ENCODE measurements around the gene GDPGP1.
"Not testable (repeated sequence)": the region's sequence is repeated elsewhere in the genome, so short reads cannot be mapped to it uniquely, and the experiment has no call there.

Gene GDPGP1, protein sequence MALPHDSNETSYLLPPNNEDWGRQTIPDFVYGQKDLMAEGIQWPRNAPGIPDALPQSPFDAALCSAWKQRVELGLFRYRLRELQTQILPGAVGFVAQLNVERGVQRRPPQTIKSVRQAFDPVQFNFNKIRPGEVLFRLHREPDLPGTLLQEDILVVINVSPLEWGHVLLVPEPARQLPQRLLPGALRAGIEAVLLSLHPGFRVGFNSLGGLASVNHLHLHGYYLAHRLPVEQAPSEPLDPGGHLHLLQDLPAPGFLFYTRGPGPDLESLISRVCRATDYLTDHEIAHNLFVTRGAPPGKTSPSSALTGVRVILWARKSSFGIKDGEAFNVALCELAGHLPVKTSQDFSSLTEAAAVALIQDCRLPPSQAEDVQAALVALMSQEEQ

GRCh38 chr15:90234096-90234988 lies at the start of gene GDPGP1:
Gene GDPGP1 (plus strand): TSS chr15:90234209. CDS start chr15:90240909, 6,700 bp downstream.
- peak; percentile 97 for DNase-seq (ENCODE audit: low spot score)

GRCh38 chr15:90184786-90185704 lies 49.0 kb upstream of the GDPGP1 start:
- peak; percentile 87 for DNase-seq (ENCODE audit: low spot score)

DNA sequence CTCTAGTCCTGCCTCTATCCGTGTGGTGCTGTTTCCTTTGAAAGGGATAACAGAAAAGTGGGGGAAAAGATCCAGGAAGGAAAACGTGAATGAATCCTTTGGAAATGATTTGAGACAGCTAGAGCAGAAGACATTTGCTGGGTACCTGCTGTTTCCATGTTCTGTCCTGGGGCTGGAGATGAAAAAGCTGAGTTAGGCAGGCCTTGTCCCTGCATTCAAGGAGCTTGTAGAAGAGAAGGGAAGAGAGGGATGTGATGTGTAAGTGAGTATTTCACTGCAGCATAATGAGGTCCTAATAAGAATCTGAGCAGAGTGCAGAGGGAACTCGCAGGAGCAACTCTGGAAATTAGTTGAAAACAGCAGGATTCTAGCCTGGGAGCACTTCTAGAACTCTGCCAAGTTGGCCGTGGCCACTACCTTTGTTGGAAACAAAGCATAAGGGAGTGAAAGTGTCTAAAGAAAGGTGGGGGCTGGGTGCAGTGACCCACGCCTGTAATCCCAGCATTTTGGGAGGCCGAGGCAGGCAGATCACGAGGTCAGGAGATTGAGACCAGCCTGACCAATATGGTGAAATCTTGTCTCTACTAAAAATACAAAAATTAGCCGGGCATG lies 46.6 kb upstream of the GDPGP1 start:
- no peak for DNase-seq (ENCODE audit: low spot score)

DNA sequence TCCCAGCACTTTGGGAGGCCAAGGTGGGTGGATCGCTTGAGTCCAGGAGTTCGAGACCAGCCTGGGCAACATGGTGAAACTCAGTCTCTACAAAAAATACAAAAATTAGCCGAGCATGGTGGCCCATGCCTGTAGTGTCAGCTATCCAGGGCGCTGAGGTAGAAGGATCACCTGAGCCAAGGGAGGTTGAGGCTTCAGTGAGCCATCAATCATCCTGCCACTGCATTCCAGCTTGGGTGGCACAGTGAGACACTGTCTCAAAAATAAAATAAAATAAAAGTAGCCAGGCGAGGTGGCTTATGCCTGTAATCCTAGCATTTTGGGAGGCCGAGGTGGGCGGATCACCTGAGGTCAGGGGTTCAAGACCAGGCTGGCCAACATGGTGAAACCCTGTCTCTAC lies 45.9 kb upstream of the GDPGP1 start:
- DNase-seq (ENCODE audit: low spot score), result not testable (repeated sequence)

DNA sequence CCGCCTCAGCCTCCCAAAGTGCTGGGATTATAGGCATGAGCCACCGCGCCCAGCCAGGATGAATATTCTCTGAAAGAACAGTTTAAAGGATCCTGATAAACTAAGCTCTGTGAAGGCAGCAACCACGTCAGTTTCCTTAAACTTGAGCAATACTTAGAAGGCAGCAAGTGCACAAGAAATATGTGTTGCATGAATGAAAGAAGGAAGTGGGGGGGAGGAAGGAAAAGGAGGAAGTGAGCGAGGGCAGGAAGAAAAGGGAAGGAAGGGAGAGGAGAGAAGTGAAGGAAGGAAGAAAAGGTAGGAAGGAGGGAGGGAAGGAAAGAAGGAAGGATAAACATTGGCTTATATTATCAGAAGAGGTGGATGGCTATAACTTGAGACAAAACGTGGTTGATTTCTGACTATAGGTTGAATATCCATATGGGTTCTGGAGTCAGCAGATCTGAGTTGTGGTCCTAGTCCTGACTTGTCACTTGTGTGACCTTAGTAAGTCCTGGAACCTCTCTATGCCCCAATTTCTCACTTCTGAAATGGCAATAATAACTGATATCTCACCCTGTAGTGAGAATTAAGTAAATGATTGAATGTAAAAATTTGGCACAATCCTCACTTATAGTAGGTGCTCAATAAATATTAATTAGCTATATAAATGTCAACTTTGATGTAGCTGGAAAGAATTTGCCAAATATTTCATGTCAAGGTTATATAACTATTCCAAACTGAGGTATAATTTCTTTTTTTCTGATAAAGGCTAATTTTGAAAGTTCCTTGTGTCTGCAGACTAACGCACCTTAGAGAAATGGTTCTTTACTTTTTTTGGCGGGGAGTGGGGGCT lies 44.9 kb upstream of the GDPGP1 start:
- DNase-seq (ENCODE audit: low spot score), result no peak

DNA sequence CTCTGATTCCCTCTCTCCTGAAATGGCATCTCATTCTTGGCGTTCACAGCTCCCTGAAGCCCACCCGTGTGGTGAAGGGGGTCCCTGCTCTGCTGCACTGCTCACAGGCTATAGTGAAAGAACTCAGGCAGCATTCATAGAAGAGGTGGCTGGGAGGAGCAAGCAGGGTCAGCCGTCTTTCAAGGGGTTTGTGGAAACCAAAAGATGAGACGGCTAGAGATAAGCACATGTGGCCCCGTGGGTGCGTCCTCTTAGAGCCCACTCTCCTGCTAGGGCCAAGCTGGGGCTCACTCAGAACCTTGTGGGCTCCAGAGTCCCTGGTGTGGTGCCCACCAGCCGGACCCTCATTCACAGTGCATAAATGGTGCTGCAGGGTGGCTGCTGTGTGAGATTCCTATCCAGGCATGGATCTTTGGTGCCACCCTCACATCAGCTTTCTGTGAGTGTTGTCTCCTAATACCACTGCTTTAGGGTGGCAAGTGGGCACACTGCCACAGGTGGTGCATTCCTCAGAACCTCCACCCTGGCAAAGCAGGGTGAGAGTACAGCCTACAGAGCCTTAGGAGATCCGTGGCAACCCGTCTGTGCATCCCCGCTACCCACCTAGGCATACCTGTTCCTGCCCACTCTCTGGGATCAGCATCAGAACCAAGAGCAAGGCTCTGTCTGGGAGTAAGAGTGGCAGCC lies 44.1 kb upstream of the GDPGP1 start:
- DNase-seq (ENCODE audit: low spot score), result no peak

DNA sequence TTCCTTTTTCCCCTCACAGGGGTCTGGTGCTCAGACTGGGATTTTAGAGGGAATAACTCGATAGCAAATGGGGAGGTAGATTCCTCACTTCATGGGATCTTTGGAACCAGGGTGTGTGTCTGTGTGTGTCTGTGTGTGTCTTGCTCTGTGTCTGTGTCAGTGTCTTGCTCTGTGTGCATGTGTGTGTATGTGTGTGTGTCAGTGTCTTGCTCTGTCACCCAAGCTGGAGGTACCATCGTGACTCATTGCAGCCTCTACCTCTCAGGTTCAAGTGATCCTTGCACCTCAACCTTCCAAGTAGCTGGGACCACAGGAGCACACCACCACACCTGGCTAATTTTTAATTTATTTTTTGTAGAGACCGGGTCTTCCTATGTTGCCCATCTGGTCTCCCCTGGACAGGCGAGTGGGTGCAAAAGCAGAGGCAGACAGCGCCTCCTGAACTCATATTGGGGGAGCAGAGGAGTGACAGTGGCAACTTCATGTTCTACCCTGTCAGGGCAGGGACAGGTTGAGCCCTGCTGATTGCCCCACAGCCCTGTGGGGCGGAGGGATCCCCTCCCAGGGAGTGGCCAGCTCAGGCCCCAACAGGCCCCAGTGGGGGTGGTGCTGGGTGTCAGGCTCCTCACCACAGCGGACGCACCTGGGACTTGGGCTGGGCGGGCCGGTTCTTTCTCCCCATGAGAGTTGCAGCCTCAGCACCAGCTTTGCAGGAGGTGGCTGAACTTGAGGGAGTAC lies 43.2 kb upstream of the GDPGP1 start:
- DNase-seq (ENCODE audit: low spot score), result peak; percentile 70

DNA sequence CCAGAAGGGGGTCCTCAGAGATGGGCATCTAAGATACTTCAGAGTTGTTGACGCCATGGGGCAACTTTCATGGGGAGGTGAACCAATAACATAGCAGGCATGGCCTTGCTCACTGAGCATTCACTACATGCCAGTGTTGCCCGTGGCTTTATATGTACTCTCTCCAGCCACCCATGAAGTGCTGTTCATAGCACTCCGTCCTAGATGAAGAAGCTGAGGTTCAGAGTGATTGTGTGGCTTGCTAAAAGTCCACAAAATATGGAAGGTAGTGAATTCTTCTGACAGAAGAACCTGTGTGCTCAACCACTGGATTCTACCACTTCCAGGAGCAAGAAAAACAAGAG lies 42.7 kb upstream of the GDPGP1 start:
- no peak for DNase-seq (ENCODE audit: low spot score)

GRCh38 chr15:90191794-90192509 lies 42.1 kb upstream of the GDPGP1 start:
- peak; percentile 86 for DNase-seq (ENCODE audit: low spot score)

GRCh38 chr15:90192961-90193786 lies 40.8 kb upstream of the GDPGP1 start:
- DNase-seq (ENCODE audit: low spot score), result no peak

DNA sequence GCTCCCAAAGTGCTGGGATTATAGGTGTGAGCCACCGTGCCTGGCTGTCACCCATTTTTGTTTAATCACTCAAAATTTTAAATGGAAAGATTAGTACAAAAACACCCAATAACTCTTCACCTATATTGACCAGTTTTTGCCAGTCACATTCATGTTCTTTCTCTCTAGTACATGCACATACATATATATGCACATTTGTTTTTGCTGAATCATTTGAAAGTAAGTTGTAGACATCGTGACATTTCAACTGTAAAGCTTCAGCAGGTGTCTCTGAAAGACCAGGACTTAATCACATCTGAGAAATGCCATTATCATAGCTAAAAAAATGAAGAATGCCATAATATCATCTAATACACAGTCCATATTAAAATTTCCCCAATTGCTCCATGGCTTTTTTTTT lies 39.4 kb upstream of the GDPGP1 start:
- DNase-seq (ENCODE audit: low spot score), result no peak

DNA sequence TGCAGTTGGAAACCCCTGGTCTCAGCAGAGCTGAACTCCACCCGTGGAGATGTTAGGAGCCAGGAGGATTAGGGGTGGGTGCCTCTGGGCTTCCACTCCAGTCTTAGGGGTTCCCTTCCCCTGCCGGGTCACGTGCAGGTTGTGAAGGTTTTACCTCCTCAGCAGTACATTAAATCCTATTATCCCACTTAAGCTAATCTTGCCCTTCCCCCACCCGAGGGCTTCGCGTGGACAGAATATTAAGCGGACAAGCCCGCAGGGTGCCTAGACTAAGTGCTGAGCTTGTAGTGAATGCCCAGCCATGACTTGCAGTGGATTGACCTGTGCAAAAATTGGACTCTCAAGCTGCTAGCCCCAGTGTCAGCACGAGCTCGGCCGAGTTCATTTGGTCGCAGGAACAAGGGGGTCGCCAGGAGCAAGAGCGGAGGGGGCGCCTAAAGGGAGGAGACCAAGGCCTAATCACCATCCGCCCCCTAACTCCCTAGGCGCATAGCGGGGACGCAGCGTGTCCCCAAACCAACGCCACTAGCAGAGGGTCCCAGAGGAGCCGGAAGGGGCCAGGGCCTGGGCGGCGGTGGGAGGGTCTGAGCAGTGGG lies 33.4 kb upstream of the GDPGP1 start:
- no peak for DNase-seq (ENCODE audit: low spot score)

DNA sequence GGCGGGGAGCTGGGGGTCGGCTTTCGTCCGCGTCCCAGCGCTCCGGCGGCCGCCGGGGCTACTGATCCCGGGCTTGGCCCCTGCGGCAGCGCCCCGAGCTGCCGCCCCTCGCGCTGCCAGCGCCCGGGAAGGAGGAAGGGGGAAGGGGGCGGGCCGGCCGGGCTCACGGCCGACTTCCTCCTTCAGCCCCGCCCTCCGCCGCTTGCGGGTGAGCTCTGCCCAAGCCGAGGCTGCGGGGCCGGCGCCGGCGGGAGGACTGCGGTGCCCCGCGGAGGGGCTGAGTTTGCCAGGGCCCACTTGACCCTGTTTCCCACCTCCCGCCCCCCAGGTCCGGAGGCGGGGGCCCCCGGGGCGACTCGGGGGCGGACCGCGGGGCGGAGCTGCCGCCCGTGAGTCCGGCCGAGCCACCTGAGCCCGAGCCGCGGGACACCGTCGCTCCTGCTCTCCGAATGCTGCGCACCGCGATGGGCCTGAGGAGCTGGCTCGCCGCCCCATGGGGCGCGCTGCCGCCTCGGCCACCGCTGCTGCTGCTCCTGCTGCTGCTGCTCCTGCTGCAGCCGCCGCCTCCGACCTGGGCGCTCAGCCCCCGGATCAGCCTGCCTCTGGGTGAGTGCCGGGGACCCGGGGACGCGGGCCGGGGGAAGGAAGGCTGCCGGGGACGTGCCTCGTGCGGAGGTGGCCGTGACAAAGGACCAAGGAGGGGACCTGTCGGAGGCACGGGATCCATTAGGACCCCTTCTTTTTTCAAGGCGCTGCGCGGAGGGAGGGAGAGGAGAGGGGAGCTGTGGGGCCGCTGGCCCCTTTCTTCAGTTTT lies 32.7 kb upstream of the GDPGP1 start, which contains the start of gene SEMA4B:
Gene SEMA4B, plus strand, starts transcription at position 201 of the 814 bp plus-strand sequence. Its CDS starts 249 bp downstream, at position 450.
- DNase-seq (ENCODE audit: low spot score), result peak; percentile 92

GRCh38 chr15:90201944-90202375 lies 32.0 kb upstream of the GDPGP1 start:
- no peak for DNase-seq (ENCODE audit: low spot score)

DNA sequence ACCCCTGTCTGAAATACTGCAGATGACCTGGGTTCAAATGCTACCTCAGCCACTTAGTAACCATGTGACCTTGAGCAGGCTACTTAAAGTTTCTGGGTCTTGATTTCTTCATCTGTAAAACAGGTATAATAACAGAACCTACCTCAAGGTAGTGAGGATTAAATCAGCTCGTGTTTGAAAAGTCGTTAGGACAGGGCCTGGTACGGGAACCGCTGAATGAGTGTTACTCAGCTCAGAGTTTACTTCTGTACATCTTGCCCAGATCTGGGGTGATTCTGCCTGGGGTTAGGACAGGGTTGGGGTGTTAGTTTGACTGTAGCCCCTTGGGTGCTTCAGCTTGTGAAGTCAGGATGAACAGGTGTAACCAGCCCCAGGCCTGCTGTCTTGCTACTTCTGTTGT lies 31.1 kb upstream of the GDPGP1 start:
- DNase-seq (ENCODE audit: low spot score), result no peak

GRCh38 chr15:90203473-90203872 lies 30.5 kb upstream of the GDPGP1 start:
- DNase-seq (ENCODE audit: low spot score), result no peak
